GM19395 (cell line): Measurements from ENCODE around the gene TMEM126A.

ENCODE experiments used
- ATAC-seq: cut with Tn5 transposase; IDR thresholded peaks from one replicate; pipeline ENCODE4 v1.9.1; 2021; ENCODE audit warnings: mild to moderate bottlenecking, moderate library complexity; ENCODE audit not compliant: unreplicated experiment

TMEM126A gene

GRCh38 chr11:85694385-85694980 lies 46.7 kb downstream of the TMEM126A start:
- peak; percentile 66 for ATAC-seq

- no peak for ATAC-seq
These were observed 47.8 kb downstream of the TMEM126A start for GRCh38 chr11:85695546-85695945.

- no peak for ATAC-seq
These were observed 50.0 kb downstream of the TMEM126A start for GRCh38 chr11:85697747-85698146.

- ATAC-seq, result no peak
These were observed 50.4 kb downstream of the TMEM126A start for GRCh38 chr11:85698195-85698594.

GRCh38 chr11:85699957-85700741 lies 52.4 kb downstream of the TMEM126A start:
- ATAC-seq, result peak; percentile 96

- no peak for ATAC-seq
These were observed 57.2 kb downstream of the TMEM126A start for GRCh38 chr11:85704967-85705366.

- ATAC-seq, result no peak
These were observed 58.0 kb downstream of the TMEM126A start for GRCh38 chr11:85705800-85706199.
